IPS-20b (cell line): ENCODE results near the gene SELP.

ENCODE experiments used
- H3K27ac ChIP-seq: one replicate; pipeline ENCODE4 v1.5.1; 2013; ENCODE audit warnings: low read length
- H3K27me3 ChIP-seq: 2 replicates; pipeline ENCODE4 v1.6.1; 2013; ENCODE audit warnings: mild to moderate bottlenecking, low read length, inconsistent platforms; ENCODE audit not compliant: insufficient read depth
- H3K36me3 ChIP-seq: 2 replicates; pipeline ENCODE4 v1.6.1; 2013; ENCODE audit warnings: low read depth, mild to moderate bottlenecking, inconsistent platforms, low read length, moderate library complexity; ENCODE audit not compliant: insufficient read depth
- H3K4me1 ChIP-seq: 2 replicates; pipeline ENCODE4 v1.6.1; 2013; ENCODE audit warnings: mild to moderate bottlenecking, control low read depth, inconsistent platforms, low read length, moderate library complexity; ENCODE audit not compliant: insufficient read depth
- H3K4me3 ChIP-seq: 2 replicates; pipeline ENCODE4 v1.5.1; 2013; ENCODE audit warnings: mild to moderate bottlenecking, low read length, inconsistent platforms
- H3K9ac ChIP-seq: 2 replicates; pipeline ENCODE4 v1.6.1; 2013; ENCODE audit warnings: low read depth, mild to moderate bottlenecking, inconsistent platforms, low read length, moderate library complexity
- H3K9me3 ChIP-seq: 2 replicates; pipeline ENCODE4 v1.6.1; 2013; ENCODE audit warnings: mild to moderate bottlenecking, low read depth, low read length, inconsistent platforms; ENCODE audit not compliant: insufficient read depth

SELP gene

DNA sequence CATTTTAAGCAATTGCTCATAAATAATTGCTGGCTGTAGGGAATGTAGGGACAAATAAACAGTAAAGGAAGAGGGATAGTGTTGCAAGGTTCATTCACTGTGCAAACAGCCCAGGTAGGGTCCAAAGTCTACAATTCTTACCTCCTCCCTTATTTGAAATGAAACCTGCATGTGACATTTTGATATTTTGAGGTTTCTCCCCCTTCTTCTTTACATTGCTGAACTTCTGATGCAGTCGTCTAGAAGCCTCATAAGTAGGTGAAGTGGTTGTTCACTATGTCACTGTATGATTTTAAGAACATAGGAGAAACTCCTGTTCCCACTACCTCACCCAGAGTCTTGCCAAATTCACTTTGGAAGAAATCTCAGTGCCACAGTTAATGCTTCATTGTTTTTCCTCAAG is 59.8 kb downstream of the SELP start:
- Histone ChIP-seq H3K9ac (no peak overlapping the region), H3K27ac (no peak overlapping the region), H3K4me1 (no peaks in the 10 kb centered on the region), H3K4me3 (no peak overlapping the region), H3K36me3 (no peaks in the 10 kb centered on the region), H3K9me3 (no peaks in the 10 kb centered on the region), H3K27me3 (no peaks in the 10 kb centered on the region)

DNA sequence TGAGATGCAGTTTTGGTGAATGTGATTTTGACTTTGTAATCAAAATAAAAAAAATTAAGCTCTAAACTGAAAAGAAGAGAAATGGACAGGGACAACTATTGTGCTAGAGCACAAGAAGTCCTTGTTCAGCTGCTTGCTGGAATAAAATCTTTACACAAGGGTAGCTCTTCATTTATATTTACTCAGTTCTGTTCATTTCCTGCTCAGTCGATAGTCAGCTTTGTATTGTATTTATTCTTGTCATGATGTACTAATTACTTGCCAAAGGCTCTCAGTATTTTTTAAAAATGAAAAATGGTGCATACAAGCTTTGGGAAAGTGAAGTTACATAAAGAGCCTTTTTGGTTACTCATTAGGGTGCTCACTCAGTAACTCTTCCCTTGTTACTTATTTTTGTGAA is 61.4 kb downstream of the SELP start:
- no peaks in the 10 kb centered on the region for H3K4me1 ChIP-seq

DNA sequence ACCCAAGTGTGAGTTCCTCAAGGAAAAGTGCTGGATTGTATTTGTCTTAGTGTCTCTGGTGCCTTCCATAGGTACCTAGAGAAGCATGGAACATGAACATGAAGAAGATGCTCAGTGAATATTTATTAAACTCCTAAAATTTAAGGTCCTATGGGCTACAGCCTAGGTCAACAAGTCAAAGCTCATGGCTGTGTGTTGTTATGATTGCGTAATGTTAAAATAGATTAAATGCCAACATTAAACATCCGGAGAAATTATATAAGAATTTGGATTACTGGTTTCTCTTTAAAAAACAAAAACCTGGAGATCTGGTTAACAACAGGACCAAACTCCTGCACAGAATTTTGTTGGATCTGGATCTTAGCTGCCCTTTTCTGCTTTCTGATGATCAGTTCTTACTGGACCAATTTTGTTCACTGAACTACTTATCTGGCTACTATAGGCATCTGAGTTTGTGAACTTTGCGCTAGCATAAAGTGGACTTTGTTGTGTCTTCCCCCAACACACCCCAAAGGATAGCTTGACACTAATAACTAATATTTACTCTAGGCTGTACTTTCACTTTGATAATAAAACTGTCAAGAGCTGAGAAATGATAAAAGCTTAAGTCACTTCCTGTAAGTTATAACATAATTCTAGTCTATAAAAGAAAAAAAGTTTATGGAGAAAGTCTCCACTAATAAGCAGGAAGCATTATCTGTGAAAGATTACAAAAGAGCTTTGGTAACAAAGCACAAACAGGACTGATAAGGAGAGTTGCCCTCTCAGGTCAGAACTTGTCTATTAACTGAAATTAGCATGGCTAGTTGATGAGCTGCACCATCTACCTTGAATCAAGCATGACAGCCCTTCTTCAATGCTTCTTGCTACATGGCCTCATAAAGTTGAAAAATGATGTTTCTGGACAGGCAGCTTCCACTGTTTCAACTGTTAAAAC is 64.3 kb downstream of the SELP start:
- H3K27ac ChIP-seq, result no peak overlapping the region
- no peak overlapping the region for H3K4me3 ChIP-seq
- no peaks in the 10 kb centered on the region for H3K36me3 ChIP-seq
- no peak overlapping the region for H3K9ac ChIP-seq
- no peaks in the 10 kb centered on the region for H3K27me3 ChIP-seq
- no peaks in the 10 kb centered on the region for H3K9me3 ChIP-seq
- no peaks in the 10 kb centered on the region for H3K4me1 ChIP-seq

More for the DNA sequence above, 61.4 kb downstream of the SELP start:
- H3K9ac ChIP-seq, result no peak overlapping the region
- no peaks in the 10 kb centered on the region for H3K27me3 ChIP-seq
- H3K27ac ChIP-seq, result no peak overlapping the region
- no peaks in the 10 kb centered on the region for H3K36me3 ChIP-seq
- no peak overlapping the region for H3K4me3 ChIP-seq
- H3K9me3 ChIP-seq, result no peaks in the 10 kb centered on the region

DNA sequence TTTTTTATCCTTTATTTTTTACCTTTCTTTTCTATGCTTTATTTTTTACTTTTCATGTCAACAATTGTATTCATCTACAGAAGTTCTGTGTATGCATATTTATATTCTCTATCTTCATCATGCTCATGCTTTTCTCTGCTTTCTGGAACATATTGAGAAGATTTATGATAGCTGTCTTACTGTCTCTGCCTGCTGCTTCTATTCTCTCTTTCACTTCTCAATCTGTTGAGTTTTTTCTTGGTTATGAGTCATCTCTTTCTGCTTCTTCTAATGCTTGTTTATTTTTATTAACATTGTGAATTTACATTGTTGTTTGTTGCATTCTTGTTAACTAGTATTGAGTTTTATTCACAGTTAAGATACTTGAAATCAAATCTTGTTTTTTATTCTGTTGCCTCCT is 66.3 kb downstream of the SELP start:
- H3K27me3 ChIP-seq, result no peaks in the 10 kb centered on the region
- no peaks in the 10 kb centered on the region for H3K9me3 ChIP-seq
- H3K27ac ChIP-seq, result no peak overlapping the region
- H3K4me1 ChIP-seq, result no peaks in the 10 kb centered on the region
- no peak overlapping the region for H3K9ac ChIP-seq
- H3K4me3 ChIP-seq, result no peak overlapping the region
- H3K36me3 ChIP-seq, result no peaks in the 10 kb centered on the region

DNA sequence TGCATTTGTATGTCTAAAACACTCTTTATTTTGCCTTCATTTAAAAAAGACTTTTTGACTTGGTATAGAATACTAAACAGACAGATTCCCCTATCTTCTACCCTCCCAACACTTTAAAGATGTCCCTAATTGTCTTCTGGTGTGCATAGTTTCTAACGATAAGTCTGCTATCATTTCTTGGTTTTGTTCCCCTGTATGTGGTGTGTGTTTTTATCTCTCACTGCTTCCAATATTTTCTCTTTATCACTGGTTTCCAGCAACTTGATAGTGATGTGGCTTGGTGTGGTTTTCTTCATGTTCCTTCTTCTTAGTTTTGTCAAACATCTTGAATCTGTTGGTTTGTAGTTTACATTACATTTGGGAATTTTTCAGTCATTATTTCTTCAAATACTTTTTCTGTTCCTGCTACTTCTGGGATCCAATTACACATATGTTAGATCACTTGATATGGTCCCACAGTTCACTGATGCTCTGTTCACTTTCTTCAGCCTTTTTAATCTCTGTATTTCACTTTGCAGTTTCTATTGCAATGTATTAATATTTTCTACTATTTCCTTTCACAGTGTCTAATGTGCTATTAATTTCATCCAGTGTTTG is 66.8 kb downstream of the SELP start:
- Histone ChIP-seq H3K4me3 (no peak overlapping the region), H3K4me1 (no peaks in the 10 kb centered on the region), H3K27ac (no peak overlapping the region), H3K36me3 (no peaks in the 10 kb centered on the region), H3K27me3 (no peaks in the 10 kb centered on the region), H3K9me3 (no peaks in the 10 kb centered on the region), H3K9ac (no peak overlapping the region)

DNA sequence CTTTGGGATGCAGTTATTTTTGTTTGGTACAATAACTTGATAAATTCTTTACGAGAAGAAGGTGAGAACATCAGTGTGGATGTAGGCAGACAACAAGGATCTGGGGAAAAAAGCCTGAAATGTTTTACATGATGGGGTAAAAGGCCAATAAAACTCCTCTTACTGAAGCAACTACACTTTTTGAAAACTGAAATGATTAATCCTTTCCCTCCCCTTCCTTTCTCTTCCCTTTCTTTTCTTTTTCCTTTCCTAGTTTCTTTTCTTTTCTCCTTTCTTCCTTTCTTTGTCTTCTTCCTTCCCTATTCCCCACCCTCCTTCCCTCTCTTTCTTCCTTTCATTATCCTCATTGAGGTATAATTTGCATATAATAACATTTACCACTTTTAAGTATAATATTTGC is 68.2 kb downstream of the SELP start:
- Histone ChIP-seq H3K9me3 (no peaks in the 10 kb centered on the region), H3K9ac (no peak overlapping the region), H3K4me3 (no peak overlapping the region), H3K27ac (no peak overlapping the region), H3K36me3 (no peaks in the 10 kb centered on the region), H3K27me3 (no peaks in the 10 kb centered on the region), H3K4me1 (peaks cover 9% of the 10 kb centered on the region; the same call in 1 of the 2 replicates)

DNA sequence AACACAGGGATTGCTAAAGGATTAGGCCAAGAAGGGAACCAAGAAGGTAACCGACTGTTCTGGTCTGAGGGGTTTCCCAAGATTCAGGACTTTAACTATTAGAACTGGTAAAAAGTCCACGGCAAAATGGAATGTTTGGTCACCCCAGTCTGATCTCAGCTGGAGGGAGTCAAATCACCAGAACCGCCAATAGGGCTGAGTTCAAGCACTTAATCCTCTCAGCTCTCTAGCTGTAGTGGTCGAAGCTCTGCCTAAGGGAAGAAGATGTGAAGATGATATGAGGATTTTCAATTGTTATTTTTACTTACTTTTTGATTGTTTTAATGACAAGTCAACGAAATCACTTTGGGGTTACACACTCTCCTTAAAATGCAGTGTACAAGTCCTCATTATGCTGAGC is 72.8 kb downstream of the SELP start:
- Histone ChIP-seq H3K27ac (no peak overlapping the region), H3K27me3 (no peaks in the 10 kb centered on the region), H3K4me1 (peaks cover 12% of the 10 kb centered on the region; the same call in 1 of the 2 replicates), H3K36me3 (no peaks in the 10 kb centered on the region), H3K9ac (no peak overlapping the region), H3K4me3 (no peak overlapping the region), H3K9me3 (no peaks in the 10 kb centered on the region)

DNA sequence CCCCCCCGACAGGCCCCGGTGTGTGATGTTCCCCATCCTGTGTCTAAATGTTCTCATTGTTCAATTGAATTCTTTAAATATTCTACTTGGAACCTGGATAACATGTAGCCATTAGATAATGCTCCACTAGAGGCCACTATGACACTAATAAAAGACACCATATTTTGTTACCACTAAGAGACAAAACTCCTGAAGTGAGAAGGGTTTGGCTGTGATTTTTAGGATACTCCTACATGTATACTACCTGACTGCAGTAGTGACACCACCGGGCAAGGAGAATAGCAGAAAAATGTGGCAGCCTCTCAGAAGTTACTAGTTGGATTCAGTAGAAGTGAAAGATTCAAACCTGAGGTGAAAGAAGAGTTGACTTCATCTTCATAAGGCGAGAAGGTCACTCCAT is 79.6 kb downstream of the SELP start:
- no peaks in the 10 kb centered on the region for H3K4me1 ChIP-seq
- H3K27ac ChIP-seq, result no peak overlapping the region
- H3K4me3 ChIP-seq, result no peak overlapping the region
- H3K9ac ChIP-seq, result no peak overlapping the region
- H3K36me3 ChIP-seq, result no peaks in the 10 kb centered on the region
- no peaks in the 10 kb centered on the region for H3K9me3 ChIP-seq
- no peaks in the 10 kb centered on the region for H3K27me3 ChIP-seq

DNA sequence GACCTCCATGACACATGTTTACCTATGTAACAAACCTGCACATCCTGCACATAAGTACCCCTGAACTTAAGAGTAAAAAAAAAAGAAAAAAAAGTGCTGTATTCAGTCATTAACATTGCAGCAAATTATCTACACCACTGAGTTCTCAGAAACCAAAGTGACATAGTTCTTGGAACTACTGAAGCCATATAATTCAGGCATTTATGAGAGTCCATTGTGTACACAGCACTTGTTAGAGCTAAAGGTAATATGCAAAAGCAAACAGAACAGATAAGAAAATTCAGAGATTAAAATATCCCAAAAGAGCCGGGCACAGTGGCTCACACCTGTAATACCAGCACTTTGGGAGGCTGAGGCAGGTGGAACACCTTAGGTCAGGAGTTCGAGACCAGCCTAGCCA is 81.6 kb downstream of the SELP start:
- no peak overlapping the region for H3K27ac ChIP-seq
- no peaks in the 10 kb centered on the region for H3K36me3 ChIP-seq
- H3K9me3 ChIP-seq, result no peaks in the 10 kb centered on the region
- no peak overlapping the region for H3K4me3 ChIP-seq
- H3K4me1 ChIP-seq, result no peaks in the 10 kb centered on the region
- H3K9ac ChIP-seq, result no peak overlapping the region
- no peaks in the 10 kb centered on the region for H3K27me3 ChIP-seq

DNA sequence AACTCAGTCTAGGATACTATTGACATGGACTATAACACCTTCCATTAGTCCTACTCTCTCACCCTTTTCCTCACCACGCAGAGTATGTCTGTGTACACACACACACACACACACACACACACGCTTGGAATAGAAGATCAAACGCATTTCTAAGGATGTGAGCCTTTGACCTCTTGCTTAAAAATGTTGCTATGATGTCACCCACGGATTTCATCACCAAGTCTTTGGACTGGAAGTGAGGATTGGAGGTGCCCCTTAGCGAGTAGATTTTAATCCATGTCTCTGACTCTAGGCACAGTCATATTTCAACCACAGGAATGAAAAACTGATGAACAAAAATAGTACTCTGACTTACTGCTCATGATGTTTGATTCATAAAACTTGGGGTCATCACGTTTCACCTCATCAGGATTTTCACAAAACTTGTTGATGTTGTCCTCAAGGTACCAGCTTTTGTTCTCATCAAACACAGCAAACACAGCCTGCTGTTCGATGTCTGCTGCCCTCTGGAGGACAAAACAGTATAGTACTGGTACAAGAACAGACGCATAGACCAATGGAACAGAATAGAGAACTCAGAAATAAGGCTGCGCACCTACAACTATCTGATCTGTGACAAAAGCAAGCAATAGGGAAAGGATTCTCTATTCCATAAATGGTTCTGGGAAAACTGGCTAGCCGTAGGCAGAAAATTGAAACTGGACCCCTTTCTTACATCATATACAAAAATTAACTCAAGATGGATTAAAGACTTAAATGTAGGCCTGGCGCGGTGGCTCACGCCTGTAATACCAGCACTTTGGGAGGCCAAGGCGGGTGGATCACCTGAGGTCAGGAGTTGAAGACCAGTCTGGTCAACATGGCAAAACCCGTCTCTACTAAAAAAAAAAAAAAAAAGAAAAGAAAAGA is 83.6 kb downstream of the SELP start:
- Histone ChIP-seq H3K9me3 (no peaks in the 10 kb centered on the region), H3K36me3 (no peaks in the 10 kb centered on the region), H3K4me1 (no peaks in the 10 kb centered on the region), H3K9ac (no peak overlapping the region), H3K27ac (no peak overlapping the region), H3K4me3 (no peak overlapping the region), H3K27me3 (no peaks in the 10 kb centered on the region)

DNA sequence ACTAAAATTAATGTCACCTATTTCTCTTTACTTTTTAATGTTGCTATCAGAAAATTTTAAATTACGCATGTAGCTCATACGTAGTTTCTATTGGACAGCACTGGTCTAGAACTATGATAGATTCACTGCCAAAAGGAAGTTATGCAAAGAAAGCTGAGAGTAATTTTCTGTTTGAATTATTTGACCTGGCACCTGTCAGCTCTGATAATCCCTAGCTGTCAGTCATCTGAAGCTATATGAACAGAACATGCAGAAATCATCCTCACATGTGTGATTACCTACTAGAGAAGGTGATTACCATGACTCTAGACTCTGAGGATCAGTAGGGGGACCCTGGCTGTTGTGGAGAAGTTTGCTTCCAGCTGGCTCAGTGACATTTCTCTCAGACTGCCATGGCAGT is 84.5 kb downstream of the SELP start:
- Histone ChIP-seq H3K4me1 (no peaks in the 10 kb centered on the region), H3K27ac (no peak overlapping the region), H3K27me3 (no peaks in the 10 kb centered on the region), H3K9ac (no peak overlapping the region), H3K36me3 (no peaks in the 10 kb centered on the region), H3K4me3 (no peak overlapping the region), H3K9me3 (no peaks in the 10 kb centered on the region)
